GM23338 (cell line): ENCODE results near the gene SND1. TPM values are rescaled to one million over a fixed set of nuclear protein-coding genes. Genes with fewer than 3 reads are reported as not detected.

Source experiments
- ATAC-seq: fragments of 200-7000 bp; cut with Tn5 transposase; 3 replicates; pipeline ENCODE4 v1.9.1; 2020
- DNase-seq: peaks from one replicate; pipeline ENCODE4 v3.0.0-alpha.2; 2015; ENCODE audit warnings: low spot score
- H2AFZ ChIP-seq: fragments of 200-600 bp; sonication (generic); 2 replicates; pipeline ENCODE4 v1.8.0; 2016; ENCODE audit warnings: antibody characterized with exemption, mild to moderate bottlenecking, moderate library complexity
- H3F3A ChIP-seq: fragments of 200-600 bp; sonication (generic); replicated peaks from 2 replicates; pipeline ENCODE4 v1.8.0; 2017; ENCODE audit warnings: antibody characterized with exemption, mixed run types, low read depth
- H3K27ac ChIP-seq: fragments of 200-600 bp; sonication (generic); 2 replicates; pipeline ENCODE4 v1.6.1; 2016; ENCODE audit warnings: low read depth
- H3K27me3 ChIP-seq: fragments of 200-600 bp; sonication (generic); 2 replicates; pipeline ENCODE4 v1.8.0; 2016; ENCODE audit warnings: mild to moderate bottlenecking, mixed run types, moderate library complexity; ENCODE audit not compliant: insufficient read depth
- H3K36me3 ChIP-seq: fragments of 200-600 bp; sonication (generic); 2 replicates; pipeline ENCODE4 v1.8.0; 2016; ENCODE audit warnings: mild to moderate bottlenecking; ENCODE audit not compliant: insufficient read depth
- H3K4me1 ChIP-seq: fragments of 200-600 bp; sonication (generic); 2 replicates; pipeline ENCODE4 v1.8.0; 2016; ENCODE audit warnings: mild to moderate bottlenecking, moderate library complexity; ENCODE audit not compliant: insufficient read depth
- H3K4me2 ChIP-seq: fragments of 200-600 bp; sonication (generic); 2 replicates; pipeline ENCODE4 v1.7.1; 2017; ENCODE audit warnings: mixed run types
- H3K4me3 ChIP-seq: fragments of 200-600 bp; sonication (generic); 2 replicates; pipeline ENCODE4 v1.6.1; 2016; ENCODE audit warnings: mixed run types
- H3K79me2 ChIP-seq: fragments of 200-600 bp; sonication (generic); replicated peaks from 2 replicates; pipeline ENCODE4 v1.8.0; 2017; ENCODE audit warnings: mild to moderate bottlenecking; ENCODE audit not compliant: insufficient read depth
- H3K9me2 ChIP-seq: fragments of 200-600 bp; sonication (generic); 2 replicates; pipeline ENCODE4 v1.8.0; 2017; ENCODE audit not compliant: insufficient read depth
- H4K20me1 ChIP-seq: fragments of 200-600 bp; sonication (generic); replicated peaks from 2 replicates; pipeline ENCODE4 v1.8.0; 2017; ENCODE audit warnings: mild to moderate bottlenecking; ENCODE audit not compliant: insufficient read depth
- H3K27ac Mint-ChIP-seq: 2 replicates; pipeline ENCODE4 v1.8.0; 2020; ENCODE audit warnings: inconsistent platforms, mild to moderate bottlenecking, moderate library complexity, mixed read lengths
- H3K27me3 Mint-ChIP-seq: 3 replicates; pipeline ENCODE4 v1.8.0; 2022; ENCODE audit warnings: low read depth, mild to moderate bottlenecking, moderate library complexity, mixed read lengths, inconsistent platforms; ENCODE audit not compliant: insufficient read depth, poor library complexity
- H3K36me3 Mint-ChIP-seq: 3 replicates; pipeline ENCODE4 v1.8.0; 2021; ENCODE audit warnings: low read depth, mild to moderate bottlenecking, inconsistent platforms, moderate library complexity, mixed read lengths
- H3K4me1 Mint-ChIP-seq: 3 replicates; pipeline ENCODE4 v1.8.0; 2020; ENCODE audit warnings: mild to moderate bottlenecking, inconsistent platforms, mixed read lengths
- H3K4me3 Mint-ChIP-seq: 3 replicates; pipeline ENCODE4 v1.8.0; 2021; ENCODE audit warnings: moderate library complexity, mild to moderate bottlenecking, inconsistent platforms, mixed read lengths
- H3K9me3 Mint-ChIP-seq: 3 replicates; pipeline ENCODE4 v1.8.0; 2020; ENCODE audit warnings: moderate library complexity, mild to moderate bottlenecking, inconsistent platforms, mixed read lengths
- JUNB ChIP-seq: IDR thresholded peaks from one replicate; pipeline ENCODE4 v1.6.1; 2016; ENCODE audit warnings: antibody characterized with exemption; ENCODE audit not compliant: unreplicated experiment
- STAT1 ChIP-seq: IDR thresholded peaks from one replicate; pipeline ENCODE4 v1.6.1; 2016; ENCODE audit warnings: antibody characterized with exemption; ENCODE audit not compliant: unreplicated experiment
- polyA plus RNA-seq: library from polyadenylated mRNA; unstranded; fragments of >200 nt; fragmentation: Nextera tagmentation; extraction: Ambion mirVana; gene quantifications from 2 replicates; pipeline ENCODE4 v1.2.1, GENCODE V29; 2016
- total RNA-seq: library from RNA; depleted of rRNA; stranded (reverse); fragments of >200 nt; shearing (Covaris generic); gene quantifications from 2 replicates; pipeline ENCODE4 v1.2.3, GENCODE V29; 2014
- TF ChIP-seq, protein P1 (sequence below), 2 experiments: fragments of 200-600 bp in 1 of 2; sonication (generic) in 1 of 2; conservative IDR thresholded peaks; 2 replicates each; pipeline versions ENCODE4 v1.5.1 to v1.6.1; 2016 to 2017; ENCODE audit warnings: antibody characterized with exemption in 2 of 2, low read depth in 2 of 2, mild to moderate bottlenecking in 2 of 2, moderate library complexity in 1 of 2
- TF ChIP-seq, protein P2 (sequence below): IDR thresholded peaks from one replicate; pipeline ENCODE4 v1.6.1; 2018; ENCODE audit warnings: antibody characterized with exemption; ENCODE audit not compliant: unreplicated experiment
- TF ChIP-seq, protein P3 (sequence below): fragments of 250-450 bp; sonication (Bioruptor Pico); IDR thresholded peaks from 2 replicates; pipeline ENCODE4 v1.5.0; 2020; ENCODE audit warnings: mild to moderate bottlenecking, moderate library complexity
- TF ChIP-seq, protein P4 (sequence below): IDR thresholded peaks from 2 replicates; pipeline ENCODE4 v1.6.1; 2016; ENCODE audit warnings: antibody characterized with exemption

Gene SND1
- total and polyA plus RNA-seq, 2 experiments from 2014 or later = 107 to 254 TPM

DNA sequence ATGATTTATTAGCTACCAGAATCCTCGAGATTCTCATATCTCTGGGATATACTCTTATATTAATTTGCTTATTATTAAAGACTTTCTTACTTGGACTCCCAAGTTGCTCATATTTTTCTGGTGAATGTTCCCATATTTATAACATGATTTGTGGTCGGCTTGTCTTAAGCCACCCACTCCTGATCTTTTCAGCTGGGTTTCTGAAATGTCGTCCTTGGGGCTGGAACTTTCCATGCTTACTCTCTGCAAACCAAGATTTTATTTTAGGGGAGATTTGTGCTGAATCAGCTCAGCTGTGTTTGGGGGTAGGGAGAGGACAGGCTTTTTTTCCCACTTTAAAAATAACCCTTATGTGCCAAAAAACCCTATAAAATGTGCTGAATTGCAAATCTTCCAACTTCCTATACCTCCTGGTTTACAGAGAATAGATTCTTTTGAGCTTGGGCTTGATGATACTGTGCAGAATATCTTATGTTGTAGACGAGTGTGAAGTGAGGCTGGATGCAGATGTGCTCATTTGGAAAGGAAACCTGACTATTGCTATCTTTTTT is 162.1 kb downstream of the SND1 start:
- no peaks in the 10 kb centered on the region for H3F3A ChIP-seq
- Mint-ChIP-seq H3K27me3 (peaks cover 6% of the 10 kb centered on the region), H3K4me3 (no peak overlapping the region), H3K4me1 (peaks cover 80% of the 10 kb centered on the region), H3K9me3 (no peaks in the 10 kb centered on the region), H3K27ac (no peak overlapping the region), H3K36me3 (no peaks in the 10 kb centered on the region)
- H3K4me1 ChIP-seq = peaks cover 71% of the 10 kb centered on the region
- H3K36me3 ChIP-seq = no peaks in the 10 kb centered on the region
- TF ChIP-seq, protein P1, sequence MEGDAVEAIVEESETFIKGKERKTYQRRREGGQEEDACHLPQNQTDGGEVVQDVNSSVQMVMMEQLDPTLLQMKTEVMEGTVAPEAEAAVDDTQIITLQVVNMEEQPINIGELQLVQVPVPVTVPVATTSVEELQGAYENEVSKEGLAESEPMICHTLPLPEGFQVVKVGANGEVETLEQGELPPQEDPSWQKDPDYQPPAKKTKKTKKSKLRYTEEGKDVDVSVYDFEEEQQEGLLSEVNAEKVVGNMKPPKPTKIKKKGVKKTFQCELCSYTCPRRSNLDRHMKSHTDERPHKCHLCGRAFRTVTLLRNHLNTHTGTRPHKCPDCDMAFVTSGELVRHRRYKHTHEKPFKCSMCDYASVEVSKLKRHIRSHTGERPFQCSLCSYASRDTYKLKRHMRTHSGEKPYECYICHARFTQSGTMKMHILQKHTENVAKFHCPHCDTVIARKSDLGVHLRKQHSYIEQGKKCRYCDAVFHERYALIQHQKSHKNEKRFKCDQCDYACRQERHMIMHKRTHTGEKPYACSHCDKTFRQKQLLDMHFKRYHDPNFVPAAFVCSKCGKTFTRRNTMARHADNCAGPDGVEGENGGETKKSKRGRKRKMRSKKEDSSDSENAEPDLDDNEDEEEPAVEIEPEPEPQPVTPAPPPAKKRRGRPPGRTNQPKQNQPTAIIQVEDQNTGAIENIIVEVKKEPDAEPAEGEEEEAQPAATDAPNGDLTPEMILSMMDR (conservative IDR thresholded peaks at IDR 0.05; ENCODE audit: low read depth in 2 of 2) = no peak
- TF ChIP-seq, protein P2, sequence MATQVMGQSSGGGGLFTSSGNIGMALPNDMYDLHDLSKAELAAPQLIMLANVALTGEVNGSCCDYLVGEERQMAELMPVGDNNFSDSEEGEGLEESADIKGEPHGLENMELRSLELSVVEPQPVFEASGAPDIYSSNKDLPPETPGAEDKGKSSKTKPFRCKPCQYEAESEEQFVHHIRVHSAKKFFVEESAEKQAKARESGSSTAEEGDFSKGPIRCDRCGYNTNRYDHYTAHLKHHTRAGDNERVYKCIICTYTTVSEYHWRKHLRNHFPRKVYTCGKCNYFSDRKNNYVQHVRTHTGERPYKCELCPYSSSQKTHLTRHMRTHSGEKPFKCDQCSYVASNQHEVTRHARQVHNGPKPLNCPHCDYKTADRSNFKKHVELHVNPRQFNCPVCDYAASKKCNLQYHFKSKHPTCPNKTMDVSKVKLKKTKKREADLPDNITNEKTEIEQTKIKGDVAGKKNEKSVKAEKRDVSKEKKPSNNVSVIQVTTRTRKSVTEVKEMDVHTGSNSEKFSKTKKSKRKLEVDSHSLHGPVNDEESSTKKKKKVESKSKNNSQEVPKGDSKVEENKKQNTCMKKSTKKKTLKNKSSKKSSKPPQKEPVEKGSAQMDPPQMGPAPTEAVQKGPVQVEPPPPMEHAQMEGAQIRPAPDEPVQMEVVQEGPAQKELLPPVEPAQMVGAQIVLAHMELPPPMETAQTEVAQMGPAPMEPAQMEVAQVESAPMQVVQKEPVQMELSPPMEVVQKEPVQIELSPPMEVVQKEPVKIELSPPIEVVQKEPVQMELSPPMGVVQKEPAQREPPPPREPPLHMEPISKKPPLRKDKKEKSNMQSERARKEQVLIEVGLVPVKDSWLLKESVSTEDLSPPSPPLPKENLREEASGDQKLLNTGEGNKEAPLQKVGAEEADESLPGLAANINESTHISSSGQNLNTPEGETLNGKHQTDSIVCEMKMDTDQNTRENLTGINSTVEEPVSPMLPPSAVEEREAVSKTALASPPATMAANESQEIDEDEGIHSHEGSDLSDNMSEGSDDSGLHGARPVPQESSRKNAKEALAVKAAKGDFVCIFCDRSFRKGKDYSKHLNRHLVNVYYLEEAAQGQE = no peak
- TF ChIP-seq, protein P3, sequence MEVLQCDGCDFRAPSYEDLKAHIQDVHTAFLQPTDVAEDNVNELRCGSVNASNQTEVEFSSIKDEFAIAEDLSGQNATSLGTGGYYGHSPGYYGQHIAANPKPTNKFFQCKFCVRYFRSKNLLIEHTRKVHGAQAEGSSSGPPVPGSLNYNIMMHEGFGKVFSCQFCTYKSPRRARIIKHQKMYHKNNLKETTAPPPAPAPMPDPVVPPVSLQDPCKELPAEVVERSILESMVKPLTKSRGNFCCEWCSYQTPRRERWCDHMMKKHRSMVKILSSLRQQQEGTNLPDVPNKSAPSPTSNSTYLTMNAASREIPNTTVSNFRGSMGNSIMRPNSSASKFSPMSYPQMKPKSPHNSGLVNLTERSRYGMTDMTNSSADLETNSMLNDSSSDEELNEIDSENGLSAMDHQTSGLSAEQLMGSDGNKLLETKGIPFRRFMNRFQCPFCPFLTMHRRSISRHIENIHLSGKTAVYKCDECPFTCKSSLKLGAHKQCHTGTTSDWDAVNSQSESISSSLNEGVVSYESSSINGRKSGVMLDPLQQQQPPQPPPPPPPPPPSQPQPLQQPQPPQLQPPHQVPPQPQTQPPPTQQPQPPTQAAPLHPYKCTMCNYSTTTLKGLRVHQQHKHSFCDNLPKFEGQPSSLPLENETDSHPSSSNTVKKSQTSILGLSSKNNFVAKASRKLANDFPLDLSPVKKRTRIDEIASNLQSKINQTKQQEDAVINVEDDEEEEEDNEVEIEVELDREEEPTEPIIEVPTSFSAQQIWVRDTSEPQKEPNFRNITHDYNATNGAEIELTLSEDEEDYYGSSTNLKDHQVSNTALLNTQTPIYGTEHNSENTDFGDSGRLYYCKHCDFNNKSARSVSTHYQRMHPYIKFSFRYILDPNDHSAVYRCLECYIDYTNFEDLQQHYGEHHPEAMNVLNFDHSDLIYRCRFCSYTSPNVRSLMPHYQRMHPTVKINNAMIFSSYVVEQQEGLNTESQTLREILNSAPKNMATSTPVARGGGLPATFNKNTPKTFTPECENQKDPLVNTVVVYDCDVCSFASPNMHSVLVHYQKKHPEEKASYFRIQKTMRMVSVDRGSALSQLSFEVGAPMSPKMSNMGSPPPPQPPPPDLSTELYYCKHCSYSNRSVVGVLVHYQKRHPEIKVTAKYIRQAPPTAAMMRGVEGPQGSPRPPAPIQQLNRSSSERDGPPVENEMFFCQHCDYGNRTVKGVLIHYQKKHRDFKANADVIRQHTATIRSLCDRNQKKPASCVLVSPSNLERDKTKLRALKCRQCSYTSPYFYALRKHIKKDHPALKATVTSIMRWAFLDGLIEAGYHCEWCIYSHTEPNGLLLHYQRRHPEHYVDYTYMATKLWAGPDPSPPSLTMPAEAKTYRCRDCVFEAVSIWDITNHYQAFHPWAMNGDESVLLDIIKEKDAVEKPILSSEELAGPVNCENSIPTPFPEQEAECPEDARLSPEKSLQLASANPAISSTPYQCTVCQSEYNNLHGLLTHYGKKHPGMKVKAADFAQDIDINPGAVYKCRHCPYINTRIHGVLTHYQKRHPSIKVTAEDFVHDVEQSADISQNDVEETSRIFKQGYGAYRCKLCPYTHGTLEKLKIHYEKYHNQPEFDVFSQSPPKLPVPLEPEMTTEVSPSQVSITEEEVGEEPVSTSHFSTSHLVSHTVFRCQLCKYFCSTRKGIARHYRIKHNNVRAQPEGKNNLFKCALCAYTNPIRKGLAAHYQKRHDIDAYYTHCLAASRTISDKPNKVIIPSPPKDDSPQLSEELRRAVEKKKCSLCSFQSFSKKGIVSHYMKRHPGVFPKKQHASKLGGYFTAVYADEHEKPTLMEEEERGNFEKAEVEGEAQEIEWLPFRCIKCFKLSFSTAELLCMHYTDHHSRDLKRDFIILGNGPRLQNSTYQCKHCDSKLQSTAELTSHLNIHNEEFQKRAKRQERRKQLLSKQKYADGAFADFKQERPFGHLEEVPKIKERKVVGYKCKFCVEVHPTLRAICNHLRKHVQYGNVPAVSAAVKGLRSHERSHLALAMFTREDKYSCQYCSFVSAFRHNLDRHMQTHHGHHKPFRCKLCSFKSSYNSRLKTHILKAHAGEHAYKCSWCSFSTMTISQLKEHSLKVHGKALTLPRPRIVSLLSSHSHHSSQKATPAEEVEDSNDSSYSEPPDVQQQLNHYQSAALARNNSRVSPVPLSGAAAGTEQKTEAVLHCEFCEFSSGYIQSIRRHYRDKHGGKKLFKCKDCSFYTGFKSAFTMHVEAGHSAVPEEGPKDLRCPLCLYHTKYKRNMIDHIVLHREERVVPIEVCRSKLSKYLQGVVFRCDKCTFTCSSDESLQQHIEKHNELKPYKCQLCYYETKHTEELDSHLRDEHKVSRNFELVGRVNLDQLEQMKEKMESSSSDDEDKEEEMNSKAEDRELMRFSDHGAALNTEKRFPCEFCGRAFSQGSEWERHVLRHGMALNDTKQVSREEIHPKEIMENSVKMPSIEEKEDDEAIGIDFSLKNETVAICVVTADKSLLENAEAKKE (CRISPR knock-in tag) = no peak
- TF ChIP-seq JUNB (no peak), STAT1 (no peak)
- TF ChIP-seq, protein P4, sequence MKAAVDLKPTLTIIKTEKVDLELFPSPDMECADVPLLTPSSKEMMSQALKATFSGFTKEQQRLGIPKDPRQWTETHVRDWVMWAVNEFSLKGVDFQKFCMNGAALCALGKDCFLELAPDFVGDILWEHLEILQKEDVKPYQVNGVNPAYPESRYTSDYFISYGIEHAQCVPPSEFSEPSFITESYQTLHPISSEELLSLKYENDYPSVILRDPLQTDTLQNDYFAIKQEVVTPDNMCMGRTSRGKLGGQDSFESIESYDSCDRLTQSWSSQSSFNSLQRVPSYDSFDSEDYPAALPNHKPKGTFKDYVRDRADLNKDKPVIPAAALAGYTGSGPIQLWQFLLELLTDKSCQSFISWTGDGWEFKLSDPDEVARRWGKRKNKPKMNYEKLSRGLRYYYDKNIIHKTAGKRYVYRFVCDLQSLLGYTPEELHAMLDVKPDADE = no peak
- peaks cover 97% of the 10 kb centered on the region for H3K79me2 ChIP-seq
- H3K27me3 ChIP-seq = no peaks in the 10 kb centered on the region
- H3K4me3 ChIP-seq = no peak overlapping the region
- H3K4me2 ChIP-seq = no peak overlapping the region
- peaks cover 47% of the 10 kb centered on the region for H4K20me1 ChIP-seq
- no peaks in the 10 kb centered on the region for H3K9me2 ChIP-seq
- no peak overlapping the region for H2AFZ ChIP-seq
- H3K27ac ChIP-seq = no peak overlapping the region
- ATAC-seq (no peak), DNase-seq (no peak)
